EL (cell line): Measurements from ENCODE around the gene ABCG1.

ENCODE experiments used
- DNase-seq: peaks from one replicate; pipeline ENCODE4 v3.0.0-alpha.2; 2016

The ABCG1 gene

GRCh38 chr21:42272984-42273600 lies 54.2 kb downstream of the ABCG1 start:
- no peak for DNase-seq

- DNase-seq: no peak
Measured at GRCh38 chr21:42276076-42276475, 57.1 kb downstream of the ABCG1 start.

- DNase-seq: no peak
Measured at GRCh38 chr21:42276526-42277154, 57.7 kb downstream of the ABCG1 start.

- DNase-seq: no peak
Measured at GRCh38 chr21:42277593-42277992, 58.7 kb downstream of the ABCG1 start.

GRCh38 chr21:42278451-42279149 lies 59.7 kb downstream of the ABCG1 start:
- DNase-seq: no peak

- no peak for DNase-seq
Measured at GRCh38 chr21:42279341-42279871, 60.5 kb downstream of the ABCG1 start.

GRCh38 chr21:42279888-42280287 lies 60.9 kb downstream of the ABCG1 start:
- DNase-seq: no peak

- DNase-seq: no peak
Measured at GRCh38 chr21:42280356-42281180, 61.6 kb downstream of the ABCG1 start.

GRCh38 chr21:42281181-42281680 lies 62.3 kb downstream of the ABCG1 start:
- DNase-seq: no peak

- no peak for DNase-seq
Measured at GRCh38 chr21:42282021-42282420, 63.1 kb downstream of the ABCG1 start.

- DNase-seq: no peak
Measured at GRCh38 chr21:42282715-42283114, 63.8 kb downstream of the ABCG1 start.

- no peak for DNase-seq
Measured at GRCh38 chr21:42285569-42286245, 66.8 kb downstream of the ABCG1 start.

- DNase-seq: no peak
Measured at GRCh38 chr21:42286416-42286815, 67.5 kb downstream of the ABCG1 start.

- DNase-seq: no peak
Measured at GRCh38 chr21:42287193-42288083, 68.5 kb downstream of the ABCG1 start.

- DNase-seq: no peak
Measured at GRCh38 chr21:42288962-42289361, 70.0 kb downstream of the ABCG1 start.

GRCh38 chr21:42289926-42290325 lies 71.0 kb downstream of the ABCG1 start:
- no peak for DNase-seq

- no peak for DNase-seq
Measured at GRCh38 chr21:42290505-42290904, 71.6 kb downstream of the ABCG1 start.

GRCh38 chr21:42291003-42291750 lies 72.2 kb downstream of the ABCG1 start:
- DNase-seq: no peak

- DNase-seq: no peak
Measured at GRCh38 chr21:42291751-42292562, 73.0 kb downstream of the ABCG1 start.
